Progenitor cell of endocrine pancreas (in vitro differentiated cells): ENCODE results near the gene ULK4. TPM values are rescaled to one million over a fixed set of nuclear protein-coding genes. Genes with fewer than 3 reads are reported as not detected.
"Not testable (repeated sequence)": the region's sequence is repeated elsewhere in the genome, so short reads cannot be mapped to it uniquely, and the experiment has no call there.

Experiments used
- DNase-seq: peaks from one replicate; pipeline ENCODE4 v3.0.0; 2021; ENCODE audit warnings: low spot score; ENCODE audit not compliant: unreplicated experiment
- H3K27ac Mint-ChIP-seq: 2 replicates; pipeline ENCODE4 v1.8.0; 2021; ENCODE audit warnings: mild to moderate bottlenecking, moderate library complexity, mixed read lengths
- H3K27me3 Mint-ChIP-seq: 2 replicates; pipeline ENCODE4 v1.8.0; 2021; ENCODE audit warnings: mixed read lengths
- H3K36me3 Mint-ChIP-seq: 2 replicates; pipeline ENCODE4 v1.8.0; 2022; ENCODE audit warnings: mixed read lengths; ENCODE audit not compliant: insufficient read depth
- H3K4me1 Mint-ChIP-seq: 2 replicates; pipeline ENCODE4 v1.8.0; 2021; ENCODE audit warnings: low read depth, mixed read lengths
- H3K4me3 Mint-ChIP-seq: 2 replicates; pipeline ENCODE4 v1.8.0; 2021; ENCODE audit warnings: low read depth, mild to moderate bottlenecking, moderate library complexity, mixed read lengths
- H3K9me3 Mint-ChIP-seq: 2 replicates; pipeline ENCODE4 v1.8.0; 2021; ENCODE audit warnings: low read depth, mixed read lengths
- CTCF ChIP-seq: fragments of 200-600 bp; sonication (generic); IDR thresholded peaks from one replicate; pipeline ENCODE4 v1.5.0; 2021; ENCODE audit warnings: antibody characterized with exemption, mild to moderate bottlenecking; ENCODE audit not compliant: unreplicated experiment
- total RNA-seq: library from RNA; stranded (reverse); gene quantifications from 2 replicates; pipeline ENCODE4 v1.2.1, GENCODE V29; 2021

The ULK4 gene
- total RNA-seq, 1 donor from 2014 or later: 14.2 TPM

- H3K27ac Mint-ChIP-seq: no peak overlapping the region
- no peak for TF ChIP-seq CTCF
- no peaks in the 10 kb centered on the region for H3K9me3 Mint-ChIP-seq
- H3K4me1 Mint-ChIP-seq: peaks cover 10% of the 10 kb centered on the region
- H3K36me3 Mint-ChIP-seq: no peaks in the 10 kb centered on the region
- no peak overlapping the region for H3K4me3 Mint-ChIP-seq
- no peak for DNase-seq
- no peaks in the 10 kb centered on the region for H3K27me3 Mint-ChIP-seq
Measured at GRCh38 chr3:41462103-41462691, 499.7 kb downstream of the ULK4 start.

GRCh38 chr3:41460736-41461135, 501.2 kb downstream of the ULK4 start:
- Mint-ChIP-seq H3K27ac (no peak overlapping the region), H3K27me3 (no peaks in the 10 kb centered on the region), H3K36me3 (no peaks in the 10 kb centered on the region), H3K4me1 (peaks cover 19% of the 10 kb centered on the region), H3K4me3 (no peak overlapping the region), H3K9me3 (no peaks in the 10 kb centered on the region)
- no peak for TF ChIP-seq CTCF
- no peak for DNase-seq

- no peak for DNase-seq
- H3K4me3 Mint-ChIP-seq: no peak overlapping the region
- H3K27ac Mint-ChIP-seq: peak overlapping the region; percentile 11
- H3K4me1 Mint-ChIP-seq: peaks cover 18% of the 10 kb centered on the region
- H3K36me3 Mint-ChIP-seq: peaks cover 2% of the 10 kb centered on the region
- TF ChIP-seq CTCF: no peak
- H3K27me3 Mint-ChIP-seq: no peaks in the 10 kb centered on the region
- no peaks in the 10 kb centered on the region for H3K9me3 Mint-ChIP-seq
Measured at GRCh38 chr3:41457176-41457575, 504.7 kb downstream of the ULK4 start.

- Mint-ChIP-seq H3K4me3 (no peak overlapping the region), H3K9me3 (no peaks in the 10 kb centered on the region), H3K27me3 (no peaks in the 10 kb centered on the region), H3K4me1 (peaks cover 18% of the 10 kb centered on the region), H3K27ac (no peak overlapping the region), H3K36me3 (peaks cover 2% of the 10 kb centered on the region)
- DNase-seq: no peak
- TF ChIP-seq CTCF: no peak
Measured at GRCh38 chr3:41456162-41456561, 505.7 kb downstream of the ULK4 start.

- not testable (repeated sequence) for H3K27ac Mint-ChIP-seq, H3K36me3 Mint-ChIP-seq, DNase-seq, H3K27me3 Mint-ChIP-seq, H3K9me3 Mint-ChIP-seq, H3K4me3 Mint-ChIP-seq
- H3K4me1 Mint-ChIP-seq: peaks cover 18% of the 10 kb centered on the region
Measured at GRCh38 chr3:41453618-41454017, 508.3 kb downstream of the ULK4 start.
